Islet precursor cell (in vitro differentiated cells): ENCODE results near the gene ORM2.
"Not testable (repeated sequence)": the region's sequence is repeated elsewhere in the genome, so short reads cannot be mapped to it uniquely, and the experiment has no call there.

ENCODE experiments used
- DNase-seq: peaks from one replicate; pipeline ENCODE4 v3.0.0-alpha.2; 2018

Gene ORM2

DNA sequence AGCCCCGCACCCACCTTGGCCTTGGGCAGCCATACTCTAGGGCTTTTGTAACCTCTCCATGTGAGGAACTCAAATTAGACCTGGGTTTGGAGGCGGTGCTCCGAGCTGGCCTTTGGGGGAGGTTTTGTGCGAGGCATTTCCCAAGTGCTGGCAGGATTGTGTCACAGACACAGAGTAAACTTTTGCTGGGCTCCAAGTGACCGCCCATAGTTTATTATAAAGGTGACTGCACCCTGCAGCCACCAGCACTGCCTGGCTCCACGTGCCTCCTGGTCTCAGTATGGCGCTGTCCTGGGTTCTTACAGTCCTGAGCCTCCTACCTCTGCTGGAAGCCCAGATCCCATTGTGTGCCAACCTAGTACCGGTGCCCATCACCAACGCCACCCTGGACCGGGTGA lies at the start of gene ORM2:
Gene ORM2 (plus strand): TSS at position 245 of the 398 bp plus-strand sequence. CDS start 36 bp downstream, at position 281.
- DNase-seq, result not testable (repeated sequence)

DNA sequence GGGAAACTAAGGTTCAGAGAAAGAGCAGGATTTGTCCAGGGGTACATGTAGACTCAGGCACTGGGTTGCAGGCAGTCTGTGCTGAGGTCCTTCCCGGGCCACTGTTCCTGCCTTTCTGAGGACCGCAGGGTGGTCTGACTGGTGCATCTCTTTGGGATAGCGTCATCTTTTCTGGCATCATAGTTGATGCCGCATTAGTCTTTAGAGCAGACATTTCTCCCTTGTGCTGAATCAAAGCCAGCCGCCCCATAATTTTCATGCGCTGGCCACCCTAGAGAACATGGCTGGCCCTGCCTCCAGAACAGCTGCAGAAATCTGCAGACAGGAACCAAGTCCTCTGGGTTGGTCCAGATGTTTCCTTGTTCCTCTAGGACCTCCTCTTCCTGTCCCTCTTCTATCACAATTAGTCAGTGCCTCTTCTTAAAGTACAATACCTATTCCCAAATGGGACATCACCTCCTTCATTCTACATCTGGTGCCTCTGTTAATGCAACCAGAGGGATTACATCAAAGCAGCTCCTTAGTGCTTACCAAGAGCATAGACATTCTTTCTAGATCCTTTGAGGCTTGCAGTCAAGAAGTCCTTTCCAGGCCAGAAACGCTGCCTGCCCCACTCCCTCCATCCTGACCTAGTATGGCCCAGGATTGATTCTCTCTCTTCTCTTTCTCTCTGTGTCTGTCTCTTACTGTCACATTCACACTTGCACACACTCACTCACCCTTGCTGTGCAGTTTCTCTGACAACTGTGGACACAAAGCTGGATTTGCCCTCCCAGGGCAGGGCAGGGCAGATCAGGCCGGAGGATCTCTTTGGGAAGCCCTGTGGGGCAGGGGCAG lies 48.8 kb upstream of the ORM2 start:
- peak; percentile 21 for DNase-seq

DNA sequence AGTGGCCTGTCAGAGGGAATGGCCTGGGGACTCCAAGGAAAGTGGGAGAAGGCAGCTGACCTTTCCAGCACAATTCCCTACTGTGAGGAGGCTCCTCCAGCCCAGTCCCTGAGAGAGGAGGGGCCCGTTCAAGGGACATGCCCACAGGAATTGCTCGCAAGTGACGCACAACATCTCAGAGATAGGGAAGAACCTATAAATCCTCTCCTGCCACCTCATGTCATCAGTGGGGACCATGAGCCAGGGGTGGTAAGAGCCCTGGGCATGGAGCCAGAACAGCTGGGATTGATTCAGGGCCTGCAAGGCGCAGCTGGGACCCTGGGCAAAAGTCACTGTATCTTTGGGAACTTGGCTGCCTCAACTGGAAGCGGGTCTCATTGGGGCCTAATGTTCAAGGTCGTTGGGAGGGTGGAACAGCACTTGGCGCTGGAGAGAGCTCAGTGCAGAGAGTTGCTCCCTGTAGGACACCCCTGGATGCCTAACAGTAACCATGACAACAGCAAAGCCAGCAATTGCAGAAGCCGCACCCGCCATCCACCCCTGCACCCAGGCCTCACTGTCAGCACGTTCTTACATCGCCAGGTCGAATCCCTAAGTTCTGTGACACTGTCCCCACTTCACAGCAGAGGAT lies 48.1 kb upstream of the ORM2 start:
- peak; percentile 52 for DNase-seq

DNA sequence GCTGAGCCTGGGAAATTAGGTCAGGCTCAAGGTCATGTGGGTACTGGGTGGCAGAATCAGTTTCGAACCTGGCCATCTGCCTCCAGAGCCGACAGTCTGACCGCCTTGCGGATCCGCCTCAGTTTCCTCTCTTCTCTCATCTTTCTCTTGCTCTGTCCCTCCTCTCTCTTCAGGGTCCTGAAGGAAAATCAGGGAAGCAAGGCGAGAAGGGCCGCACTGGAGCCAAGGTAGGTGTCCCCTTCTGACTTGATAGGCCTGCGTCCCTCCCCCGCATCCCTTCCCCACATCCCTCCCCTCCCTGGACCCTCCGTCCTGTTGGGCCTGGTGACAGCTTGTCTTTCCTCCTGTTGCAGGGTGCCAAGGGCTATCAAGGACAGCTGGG lies 47.6 kb upstream of the ORM2 start:
- DNase-seq, result no peak

DNA sequence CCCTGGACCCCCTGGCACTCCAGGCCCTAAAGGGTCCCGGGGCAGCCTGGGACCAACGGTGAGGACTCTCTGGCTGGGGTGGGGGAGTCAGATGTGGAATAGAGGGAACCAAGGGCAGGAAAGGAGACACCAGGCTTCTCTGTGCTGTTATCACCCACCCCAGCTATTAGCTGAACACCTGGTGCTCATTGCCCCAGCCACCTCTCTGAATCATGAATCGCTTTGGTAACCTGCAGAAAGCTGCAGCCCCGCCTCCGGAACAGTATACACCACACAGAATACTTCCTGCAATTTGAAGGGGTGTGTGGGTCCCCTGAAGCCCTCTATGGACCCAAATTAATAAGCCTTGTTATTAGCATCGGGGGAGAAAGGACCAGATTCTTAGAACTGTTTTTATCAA lies 47.2 kb upstream of the ORM2 start:
- peak; percentile 50 for DNase-seq

DNA sequence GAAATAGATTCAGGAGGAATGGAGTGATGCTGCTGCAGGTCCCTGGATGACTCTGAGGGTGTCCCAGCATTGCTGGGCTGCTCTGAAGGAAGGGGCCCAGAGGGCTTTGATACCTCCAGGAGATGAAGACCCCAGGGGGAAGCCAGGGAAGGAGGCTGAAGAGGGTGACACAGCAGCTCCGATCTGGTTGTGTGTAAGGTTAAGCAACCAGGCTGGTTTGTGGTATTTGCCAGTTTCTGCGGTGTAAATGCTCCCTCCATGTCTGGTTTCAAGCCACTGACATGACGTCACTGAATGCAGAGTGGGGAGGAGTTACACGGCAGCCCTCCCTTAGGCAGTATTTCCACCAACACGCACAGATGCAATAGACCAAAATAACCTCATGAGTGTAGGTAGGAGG lies 46.7 kb upstream of the ORM2 start:
- DNase-seq, result peak; percentile 81

DNA sequence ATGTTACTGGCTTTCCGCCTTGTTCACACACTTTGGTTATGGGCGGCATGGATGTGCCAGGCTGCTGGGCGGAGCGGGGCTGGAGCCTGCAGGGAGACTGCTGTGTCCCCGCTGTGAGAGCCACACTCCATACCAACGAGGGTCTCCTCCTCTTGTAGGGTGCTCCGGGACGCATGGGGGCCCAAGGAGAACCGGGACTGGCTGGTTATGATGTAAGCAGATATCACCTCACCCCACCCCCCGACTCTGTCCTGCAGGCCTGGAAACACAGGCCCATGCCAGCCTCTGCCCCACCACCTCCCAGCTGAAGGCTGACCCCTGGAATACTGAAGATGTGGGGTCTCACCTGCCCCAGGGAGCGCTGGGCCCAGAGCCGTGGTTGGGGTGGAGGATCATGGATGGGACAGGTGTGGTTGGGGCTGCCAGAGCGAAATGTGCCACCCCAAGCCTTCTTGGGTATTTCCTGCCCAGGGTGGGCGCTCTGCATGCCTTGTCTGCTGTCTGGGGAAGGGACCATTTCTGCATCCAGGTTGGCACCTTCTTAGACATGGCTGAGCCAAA lies 46.0 kb upstream of the ORM2 start:
- DNase-seq, result peak; percentile 54

DNA sequence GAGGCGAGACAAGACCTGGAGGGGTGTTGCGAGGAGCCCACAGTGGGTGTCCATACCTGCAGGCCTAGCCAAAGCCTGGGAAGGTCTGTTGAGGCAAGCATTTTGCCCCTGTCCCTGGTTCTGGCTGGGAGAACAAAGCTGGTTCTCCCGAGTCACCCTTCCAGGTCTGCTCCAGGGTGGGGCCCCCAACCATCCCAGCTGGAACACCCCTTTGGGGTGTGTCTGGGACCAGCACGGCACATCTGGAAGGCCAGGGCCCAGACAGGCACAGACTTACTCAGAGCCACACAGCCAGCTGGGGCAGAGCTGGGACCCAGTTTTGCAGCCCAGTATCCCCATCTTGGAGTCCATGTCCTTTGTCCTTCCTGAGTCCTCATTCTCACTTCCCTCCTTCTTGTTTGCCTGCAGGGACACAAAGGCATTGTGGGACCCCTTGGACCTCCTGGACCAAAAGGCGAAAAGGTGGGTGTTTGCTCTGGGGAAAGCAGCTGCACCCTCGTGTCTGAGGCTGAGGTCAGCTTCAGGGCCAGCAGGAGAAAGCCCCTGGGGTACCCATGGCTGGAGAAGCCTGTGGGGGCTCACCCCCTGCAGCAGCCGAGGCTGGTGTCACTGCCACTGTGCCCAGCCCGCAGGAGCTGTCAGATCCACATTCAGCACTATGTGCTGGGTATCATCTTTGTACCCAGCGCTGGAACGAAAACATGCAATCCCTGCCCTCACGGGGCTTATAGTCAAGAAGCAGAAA lies 45.2 kb upstream of the ORM2 start:
- DNase-seq, result peak; percentile 46

DNA sequence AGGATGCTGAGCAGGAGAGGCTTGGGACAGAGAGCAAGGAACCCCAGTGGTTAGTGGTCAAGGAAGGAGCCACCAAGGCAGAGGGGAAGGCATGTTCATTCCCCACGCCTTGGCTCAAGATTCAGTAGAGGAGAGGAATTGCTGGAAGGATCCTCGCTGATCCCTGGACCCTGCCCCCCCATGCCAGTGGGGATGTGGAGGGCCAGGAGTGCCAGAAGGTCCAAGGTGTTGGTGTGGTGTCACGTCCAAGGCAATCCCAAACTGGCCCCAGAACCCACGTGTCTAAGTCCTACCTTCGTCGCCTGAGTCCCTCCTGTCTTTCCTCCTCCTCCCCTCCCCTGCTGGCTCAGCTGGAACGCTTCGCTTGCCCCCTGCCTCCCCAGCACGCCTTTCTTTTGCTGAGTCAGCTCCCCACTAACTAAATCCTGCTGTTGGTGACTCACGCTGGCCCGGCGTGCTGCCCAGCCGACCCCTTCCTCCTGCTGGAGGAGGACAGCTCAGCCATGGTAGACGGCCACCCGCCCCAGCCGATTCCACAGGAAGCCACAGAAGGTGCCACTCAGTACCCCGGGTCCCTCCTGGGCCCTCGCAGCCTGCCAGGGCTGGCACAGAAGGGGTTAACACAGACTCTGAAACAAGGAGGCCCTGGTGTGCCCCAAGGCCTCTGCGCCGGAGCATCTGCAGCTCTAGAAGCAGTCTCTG lies 44.4 kb upstream of the ORM2 start:
- DNase-seq, result peak; percentile 88

DNA sequence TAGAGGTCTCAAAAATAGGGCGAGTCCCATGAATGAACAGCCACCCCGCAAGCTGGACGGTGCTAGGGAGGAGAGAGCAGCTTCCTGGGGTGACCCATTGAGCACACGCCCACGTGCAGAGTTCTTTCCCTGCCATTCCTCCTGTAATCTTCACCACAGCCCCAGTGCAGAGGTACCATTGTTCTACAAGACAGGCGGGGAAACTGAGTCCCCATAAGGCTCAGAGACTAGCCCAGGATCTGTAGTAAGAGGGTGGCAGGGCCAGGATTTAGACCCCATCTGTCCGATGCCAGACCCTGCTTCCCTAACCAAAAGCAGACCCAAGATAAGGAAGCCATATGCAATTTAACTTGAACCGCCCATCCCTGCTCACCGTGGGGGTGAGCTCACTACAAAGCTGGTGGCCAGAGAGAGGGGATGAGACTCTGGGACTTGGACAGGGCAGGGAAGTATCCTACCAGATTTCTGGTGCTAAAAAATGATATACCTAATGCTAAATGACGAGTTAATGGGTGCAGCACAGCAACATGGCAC lies 43.5 kb upstream of the ORM2 start:
- peak; percentile 22 for DNase-seq

DNA sequence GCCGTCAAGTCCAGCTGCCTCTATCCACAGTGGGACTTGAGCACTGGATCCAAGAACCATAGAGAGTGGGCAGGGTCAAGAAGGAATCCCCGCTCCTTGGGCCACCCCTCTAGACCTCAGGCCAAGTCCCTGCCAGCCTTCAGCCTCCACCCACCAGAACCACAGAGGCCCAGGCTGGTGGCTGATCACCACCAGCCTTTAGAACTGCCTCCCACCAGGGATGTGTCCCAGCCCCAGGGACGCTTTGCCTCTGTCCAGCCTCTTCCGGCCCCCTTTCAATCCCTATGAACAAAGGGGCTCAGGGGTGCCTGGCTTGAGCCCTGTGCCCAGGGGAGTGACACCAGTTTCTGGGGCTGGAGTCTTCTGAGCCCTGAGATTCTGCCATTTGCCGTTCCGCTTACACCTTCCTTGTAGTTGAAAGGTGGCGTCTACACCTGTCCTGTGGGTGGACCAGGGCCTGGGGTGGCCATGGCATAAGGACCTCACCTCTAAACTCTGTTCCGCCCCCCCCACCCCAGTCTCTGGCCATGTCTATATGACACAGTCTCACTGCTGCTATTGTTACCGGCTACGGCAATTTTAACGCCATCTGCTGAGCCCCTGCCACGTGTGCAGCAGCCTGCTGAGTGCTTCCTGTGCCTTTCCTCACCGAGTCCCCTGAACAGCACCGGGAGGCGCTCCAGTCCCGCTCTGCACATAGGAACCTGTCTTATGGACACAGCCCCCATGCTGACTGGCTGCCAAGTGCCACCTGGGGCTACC lies 42.5 kb upstream of the ORM2 start:
- DNase-seq, result peak; percentile 51

DNA sequence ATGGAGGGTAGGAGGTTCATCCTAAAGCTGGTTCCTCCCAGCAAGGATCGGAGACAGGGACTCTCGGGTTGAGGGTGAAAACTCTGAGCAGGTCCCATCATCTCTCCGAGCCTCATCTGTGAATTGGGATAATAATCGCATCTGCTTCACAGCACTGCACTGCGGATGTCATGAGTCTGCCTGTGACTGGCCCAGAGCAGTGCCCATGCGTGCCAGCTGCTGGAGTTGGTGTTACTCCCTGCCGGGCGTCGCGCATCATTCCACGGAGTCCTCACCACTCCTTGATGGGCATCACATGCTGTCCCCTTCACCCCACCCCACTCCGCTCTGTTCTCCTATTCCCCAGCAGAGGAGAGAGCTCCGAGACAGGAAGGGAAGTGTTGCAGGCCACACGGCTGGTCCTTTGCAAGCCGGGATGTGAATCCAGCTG lies 41.9 kb upstream of the ORM2 start:
- no peak for DNase-seq

DNA sequence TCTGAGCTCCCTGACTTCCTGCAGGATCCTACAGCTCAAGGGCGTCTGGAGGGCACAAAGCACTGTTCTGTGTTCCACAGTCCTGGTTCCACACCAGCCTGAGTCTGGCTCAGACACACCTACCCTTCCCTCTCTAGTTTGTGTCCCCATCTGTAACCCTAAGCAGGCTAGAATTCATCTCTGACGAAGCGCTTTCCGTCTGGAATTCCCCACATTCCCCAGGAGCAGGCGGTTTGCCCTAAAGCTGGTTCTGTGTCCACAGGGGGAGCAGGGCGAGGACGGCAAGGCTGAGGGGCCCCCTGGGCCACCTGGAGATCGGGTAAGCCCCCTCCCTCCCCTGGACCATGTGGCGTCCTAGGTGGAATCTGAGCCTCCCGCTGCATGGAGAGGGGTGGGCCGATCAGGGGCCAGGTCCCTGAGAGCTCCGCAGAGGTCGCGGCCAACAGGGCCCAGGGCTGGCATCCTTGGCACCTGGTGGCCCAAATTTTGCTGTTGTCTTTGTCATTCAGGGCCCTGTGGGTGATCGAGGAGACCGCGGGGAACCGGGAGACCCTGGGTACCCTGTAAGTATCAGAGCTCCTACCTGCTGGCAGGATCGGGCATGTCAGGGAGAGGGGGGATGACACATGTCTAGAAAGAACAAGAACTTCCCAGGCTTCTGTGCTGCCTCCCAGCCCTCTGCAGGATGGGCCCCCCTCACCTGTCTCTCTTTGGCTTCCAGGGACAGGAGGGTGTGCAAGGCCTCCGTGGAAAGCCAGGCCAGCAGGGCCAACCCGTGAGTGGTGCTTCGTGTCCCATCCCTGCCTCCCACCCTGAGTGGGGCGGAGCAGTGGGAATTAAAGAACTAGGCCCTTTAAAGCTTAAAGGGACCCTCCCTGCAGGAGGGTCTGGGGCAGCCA lies 41.2 kb upstream of the ORM2 start:
- peak; percentile 91 for DNase-seq

DNA sequence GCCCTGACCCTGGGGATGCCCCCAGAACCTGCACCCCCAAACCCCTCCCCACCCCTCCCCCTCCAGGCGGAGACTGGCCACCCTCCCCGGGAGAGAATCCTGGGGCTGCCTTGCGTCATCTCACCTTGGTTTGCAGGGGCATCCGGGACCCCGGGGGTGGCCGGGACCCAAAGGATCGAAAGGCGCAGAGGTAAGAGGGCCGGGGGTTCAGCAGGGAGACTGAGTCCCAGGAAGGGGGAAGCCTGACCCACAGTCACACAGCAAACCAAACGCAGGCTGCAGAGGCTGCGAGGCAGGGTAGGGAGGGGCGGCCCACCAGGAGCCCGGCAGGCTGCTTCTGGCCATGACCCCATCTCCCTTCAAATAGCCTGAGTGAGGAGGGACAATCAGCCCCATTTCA lies 40.6 kb upstream of the ORM2 start:
- DNase-seq, result peak; percentile 47

DNA sequence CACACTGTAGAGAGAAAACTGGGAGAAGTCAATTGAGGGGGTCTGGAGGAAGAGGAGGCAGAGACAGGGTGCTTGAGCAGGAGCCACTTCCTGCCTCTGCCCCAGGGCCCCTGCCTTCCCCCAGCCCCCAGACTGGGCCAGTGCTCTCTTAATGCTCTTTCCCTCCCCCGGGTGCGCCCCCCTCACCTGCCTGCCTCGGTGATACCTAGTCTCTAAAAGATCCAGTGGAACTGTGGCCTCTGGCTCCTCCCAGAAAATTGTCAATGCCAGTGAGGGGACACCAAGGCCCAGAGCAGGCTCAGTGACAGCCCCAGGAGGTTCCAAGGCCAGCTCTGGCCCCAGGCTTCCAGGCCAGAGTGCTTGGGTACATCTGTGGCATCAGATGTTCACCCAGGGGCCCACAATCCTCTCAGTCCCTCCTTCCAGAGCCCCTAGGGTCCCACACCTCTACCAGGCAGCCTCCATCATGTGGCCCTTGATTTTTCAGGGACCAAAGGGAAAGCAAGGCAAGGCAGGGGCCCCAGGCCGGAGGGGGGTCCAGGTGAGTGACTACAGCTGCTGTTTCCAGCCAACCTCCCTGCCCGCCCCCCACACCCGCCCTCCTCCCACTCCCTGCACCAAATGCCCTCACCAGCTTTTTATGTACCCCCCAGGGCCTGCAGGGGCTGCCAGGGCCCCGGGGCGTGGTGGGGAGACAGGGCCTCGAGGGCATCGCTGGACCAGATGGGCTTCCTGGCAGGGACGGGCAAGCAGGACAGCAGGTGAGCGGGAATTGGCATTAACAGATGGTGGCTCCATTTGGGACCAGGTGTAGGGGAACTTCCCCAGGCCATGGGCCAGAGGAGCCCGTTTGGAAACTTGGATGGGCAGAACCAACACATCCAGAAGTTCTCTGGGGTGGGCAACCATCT lies 39.8 kb upstream of the ORM2 start:
- DNase-seq, result peak; percentile 52

DNA sequence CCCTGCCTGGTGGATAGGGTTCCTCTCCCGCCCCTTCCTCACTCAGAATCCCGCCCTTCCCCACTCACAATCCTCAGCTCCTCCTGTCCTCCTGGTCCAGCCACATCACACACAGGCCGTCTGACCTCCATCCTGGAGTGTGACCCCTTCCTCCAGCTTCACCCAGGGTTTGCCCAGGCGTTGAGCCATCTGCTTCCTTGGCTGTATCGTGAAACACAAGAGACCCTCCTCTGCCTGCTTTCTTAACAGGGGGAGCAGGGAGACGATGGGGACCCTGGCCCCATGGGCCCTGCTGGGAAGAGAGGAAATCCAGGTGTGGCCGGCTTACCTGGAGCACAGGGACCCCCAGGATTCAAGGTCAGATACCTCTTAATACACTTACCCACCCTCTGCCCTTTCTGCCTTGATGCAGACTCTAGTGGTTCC lies 39.1 kb upstream of the ORM2 start:
- peak; percentile 65 for DNase-seq

DNA sequence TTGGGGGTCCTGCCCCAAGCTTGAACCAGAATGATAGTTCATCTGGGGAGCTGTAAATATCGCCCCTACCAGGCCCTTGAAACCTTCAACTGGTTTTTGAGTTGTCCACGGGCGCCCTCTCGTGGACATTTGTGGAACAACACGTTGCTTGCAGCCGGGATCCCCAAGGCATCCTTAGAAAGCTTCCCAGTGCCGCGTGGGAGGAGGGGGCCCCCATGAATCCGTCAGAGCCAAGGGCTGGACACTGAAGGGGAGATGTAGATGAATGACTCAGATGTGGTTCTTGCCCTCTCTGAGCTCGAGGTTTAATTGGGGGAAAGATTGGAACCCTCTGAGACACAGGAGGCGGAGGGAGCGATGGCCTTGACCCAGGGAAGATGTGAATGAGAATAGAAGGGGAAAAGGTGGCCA lies 38.6 kb upstream of the ORM2 start:
- peak; percentile 75 for DNase-seq

DNA sequence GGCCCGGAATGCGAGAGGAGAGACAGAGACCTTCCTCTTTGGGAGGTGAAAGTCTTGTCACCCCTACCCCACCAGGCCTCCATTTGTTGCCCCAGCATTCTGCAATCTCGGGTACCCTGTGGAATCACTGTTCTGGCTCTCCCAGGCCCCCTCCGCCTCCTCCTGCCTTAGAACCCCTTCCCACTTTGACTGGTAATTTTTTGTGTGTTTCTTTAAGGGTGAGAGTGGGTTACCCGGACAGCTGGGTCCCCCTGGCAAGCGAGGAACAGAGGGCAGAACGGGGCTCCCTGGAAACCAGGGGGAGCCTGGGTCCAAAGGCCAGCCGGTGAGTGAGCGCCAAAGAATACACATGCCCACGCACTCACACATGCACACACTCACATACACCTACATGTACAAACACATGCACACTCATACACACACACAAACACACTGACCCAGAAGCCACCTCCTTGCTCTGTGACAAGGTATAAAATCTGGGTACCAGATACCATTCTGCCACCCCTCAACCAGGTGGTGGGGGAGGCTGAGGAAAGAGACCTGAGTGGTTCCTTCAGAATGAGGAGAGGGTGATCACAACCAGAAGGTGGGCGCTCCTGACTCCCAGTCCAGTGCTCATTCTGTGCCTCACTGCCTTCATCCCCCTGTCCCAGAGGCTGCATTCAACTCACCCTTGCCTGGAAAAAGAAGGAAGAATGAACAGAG lies 37.6 kb upstream of the ORM2 start:
- DNase-seq, result no peak

DNA sequence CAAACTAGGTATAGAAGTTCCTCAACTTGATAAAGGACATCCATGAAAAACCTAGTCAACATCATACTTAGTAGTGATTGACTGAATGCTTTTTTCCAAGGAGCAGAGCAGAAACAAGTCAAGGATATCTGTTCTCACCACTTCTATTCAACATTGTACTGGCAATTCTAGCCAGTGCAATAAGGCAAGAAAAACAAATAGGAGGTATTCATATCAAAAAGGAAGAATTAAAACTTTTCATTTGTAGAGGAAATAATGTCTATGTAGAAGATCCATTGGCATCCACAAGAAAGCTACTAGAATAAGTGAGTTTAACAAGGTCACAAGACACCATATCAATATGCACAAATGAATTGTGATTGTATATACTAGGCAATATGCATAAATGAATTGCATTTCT lies 35.0 kb upstream of the ORM2 start:
- no peak for DNase-seq
